HG02623 (cell line): ENCODE measurements around the gene GOLT1A.

Experiments
- ATAC-seq: cut with Tn5 transposase; IDR thresholded peaks from one replicate; pipeline ENCODE4 v1.9.1; 2021; ENCODE audit warnings: moderate library complexity; ENCODE audit not compliant: unreplicated experiment

Gene GOLT1A

GRCh38 chr1:204192589-204193352, 21.0 kb downstream of the GOLT1A start:
- ATAC-seq, result no peak

- no peak for ATAC-seq
These were observed 21.7 kb downstream of the GOLT1A start for GRCh38 chr1:204192046-204192445.

GRCh38 chr1:204191456-204191855, 22.3 kb downstream of the GOLT1A start:
- no peak for ATAC-seq

GRCh38 chr1:204190212-204191211, 23.3 kb downstream of the GOLT1A start:
- ATAC-seq, result no peak

- ATAC-seq, result no peak
These were observed 24.7 kb downstream of the GOLT1A start for GRCh38 chr1:204188959-204189639.

GRCh38 chr1:204186597-204186996, 27.2 kb downstream of the GOLT1A start:
- no peak for ATAC-seq

GRCh38 chr1:204181116-204181515, 32.7 kb downstream of the GOLT1A start:
- ATAC-seq, result no peak

- no peak for ATAC-seq
These were observed 33.7 kb downstream of the GOLT1A start for GRCh38 chr1:204180133-204180532.

- no peak for ATAC-seq
These were observed 35.1 kb downstream of the GOLT1A start for GRCh38 chr1:204178487-204179281.

- ATAC-seq, result no peak
These were observed 36.7 kb downstream of the GOLT1A start for GRCh38 chr1:204177133-204177532.

- no peak for ATAC-seq
These were observed 37.7 kb downstream of the GOLT1A start for GRCh38 chr1:204176049-204176448.

- no peak for ATAC-seq
These were observed 38.8 kb downstream of the GOLT1A start for GRCh38 chr1:204174958-204175357.

- no peak for ATAC-seq
These were observed 41.3 kb downstream of the GOLT1A start for GRCh38 chr1:204172404-204173029.

GRCh38 chr1:204171751-204172178, 42.0 kb downstream of the GOLT1A start:
- ATAC-seq, result no peak

- no peak for ATAC-seq
These were observed 43.2 kb downstream of the GOLT1A start for GRCh38 chr1:204170494-204171155.

- ATAC-seq, result no peak
These were observed 43.9 kb downstream of the GOLT1A start for GRCh38 chr1:204169858-204170257.

- ATAC-seq, result no peak
These were observed 46.1 kb downstream of the GOLT1A start for GRCh38 chr1:204167730-204168129.

GRCh38 chr1:204166219-204166618, 47.6 kb downstream of the GOLT1A start, which contains the start of gene REN:
TSS of gene REN (minus strand) at chr1:204166337. CDS start at chr1:204166293, 44 bp downstream.
- ATAC-seq, result no peak

- ATAC-seq, result no peak
These were observed 51.2 kb downstream of the GOLT1A start for GRCh38 chr1:204162494-204163074.
